ENCODE data around the gene ANKS4B.

ANKS4B gene, protein sequence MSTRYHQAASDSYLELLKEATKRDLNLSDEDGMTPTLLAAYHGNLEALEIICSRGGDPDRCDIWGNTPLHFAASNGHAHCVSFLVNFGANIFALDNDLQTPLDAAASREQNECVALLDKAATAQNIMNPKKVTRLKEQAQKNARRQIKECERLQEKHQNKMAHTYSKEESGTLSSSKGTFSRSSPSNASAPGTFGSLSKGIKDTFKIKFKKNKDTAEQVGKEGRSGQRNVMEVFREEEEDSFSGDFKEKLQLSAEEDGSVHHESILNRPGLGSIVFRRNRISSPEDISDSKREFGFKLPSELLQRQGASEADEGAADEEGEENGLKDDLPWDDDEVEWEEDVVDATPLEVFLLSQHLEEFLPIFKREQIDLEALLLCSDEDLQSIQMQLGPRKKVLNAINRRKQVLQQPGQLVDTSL

DNA sequence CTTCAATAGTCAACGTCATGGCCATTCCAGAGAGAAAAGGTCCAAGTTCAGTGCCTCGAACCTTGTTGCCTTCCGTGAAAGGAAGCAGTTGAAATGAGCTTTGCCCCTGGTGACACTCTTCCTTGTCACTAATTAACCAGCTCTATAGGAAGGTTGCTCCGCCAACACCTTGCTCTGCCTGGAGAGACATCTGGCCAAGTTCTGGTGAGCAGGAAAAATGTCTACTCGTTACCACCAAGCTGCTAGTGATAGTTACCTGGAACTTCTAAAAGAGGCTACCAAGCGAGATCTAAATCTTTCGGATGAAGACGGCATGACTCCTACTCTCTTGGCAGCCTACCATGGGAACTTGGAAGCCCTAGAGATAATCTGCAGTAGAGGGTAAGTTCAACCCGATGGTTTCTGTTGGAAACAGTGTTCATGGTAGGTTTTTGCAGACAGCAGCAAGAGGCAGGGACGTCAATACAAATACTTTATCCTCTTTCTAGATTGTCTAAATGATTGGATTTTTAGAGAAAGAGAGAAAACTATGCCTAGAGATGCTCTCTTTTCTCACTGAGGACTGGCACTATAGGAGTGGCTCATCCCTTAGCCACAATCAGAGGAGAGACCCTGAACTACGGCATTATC, at the start of gene ANKS4B:
Gene ANKS4B (plus strand): TSS at position 179 of the 630 bp plus-strand sequence. CDS start 39 bp downstream, at position 218.
- TF ChIP-seq, protein P1, sequence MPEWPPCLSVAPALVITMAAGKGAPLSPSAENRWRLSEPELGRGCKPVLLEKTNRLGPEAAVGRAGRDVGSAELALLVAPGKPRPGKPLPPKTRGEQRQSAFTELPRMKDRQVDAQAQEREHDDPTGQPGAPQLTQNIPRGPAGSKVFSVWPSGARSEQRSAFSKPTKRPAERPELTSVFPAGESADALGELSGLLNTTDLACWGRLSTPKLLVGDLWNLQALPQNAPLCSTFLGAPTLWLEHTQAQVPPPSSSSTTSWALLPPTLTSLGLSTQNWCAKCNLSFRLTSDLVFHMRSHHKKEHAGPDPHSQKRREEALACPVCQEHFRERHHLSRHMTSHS (tag by site-specific recombination; IDR thresholded peaks at IDR 0.05), result no peak
- H3K9me3 ChIP-seq (ENCODE audit: control insufficient read depth, insufficient read depth, low read depth, low read length), result no peaks in the 10 kb centered on the region
- CTCF ChIA-PET, result interaction anchor here (0.7 kb wide), 1 partner anchor 103 kb away, joined by 3 read pairs; no protein-coding TSS in a partner anchor
- POLR2A ChIA-PET, result no interaction called here
- no peak within 1 kb of the TSS for H3K4me3 ChIP-seq (ENCODE audit: low read depth, low read length)
- H3K36me3 ChIP-seq (ENCODE audit: control insufficient read depth in 2 of 2, insufficient read depth in 1 of 2, low read length in 2 of 2), result no peaks in the 10 kb centered on the region
- H3K4me1 ChIP-seq (ENCODE audit: control insufficient read depth, insufficient read depth, low read length), result no peaks in the 10 kb centered on the region
- no peak within 1 kb of the TSS for H3K27ac ChIP-seq (ENCODE audit: extremely low read depth, low read depth, low read length)

DNA sequence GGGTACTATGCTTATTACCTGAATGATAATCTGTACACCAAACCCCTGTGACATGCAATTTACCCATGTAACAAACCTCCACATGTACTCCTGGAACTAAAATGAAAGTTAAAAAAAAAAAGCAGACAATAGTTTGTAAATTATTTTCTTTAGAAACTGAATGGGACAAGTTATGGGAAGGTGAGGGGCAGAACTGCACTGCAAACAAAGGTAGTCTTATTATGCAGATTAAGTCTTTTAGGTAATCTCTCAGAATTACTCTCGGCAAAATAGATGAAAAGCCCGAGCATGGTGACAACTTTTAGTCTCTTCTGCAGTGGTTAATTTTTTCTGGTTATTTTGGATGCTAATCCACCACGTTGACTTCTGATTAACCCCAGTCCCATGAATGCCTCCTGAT, 49.5 kb upstream of the ANKS4B start:
- Histone ChIP-seq H3K27ac (ENCODE audit: extremely low read depth, low read depth, low read length) (no peak overlapping the region), H3K36me3 (ENCODE audit: control insufficient read depth in 2 of 2, insufficient read depth in 1 of 2, low read length in 2 of 2) (peaks cover 0 to 25% of the 10 kb centered on the region in 2 experiments; a peak in 1 of 3 replicates), H3K9me3 (ENCODE audit: control insufficient read depth, insufficient read depth, low read depth, low read length) (no peaks in the 10 kb centered on the region), H3K4me3 (ENCODE audit: low read depth, low read length) (no peak overlapping the region), H3K4me1 (ENCODE audit: control insufficient read depth, insufficient read depth, low read length) (no peaks in the 10 kb centered on the region)
- CTCF ChIA-PET, result no interaction called here
- TF ChIP-seq ZNF654 (tag by site-specific recombination; IDR thresholded peaks at IDR 0.05; ENCODE audit: low read depth) (no peak), ZNF140 (tag by site-specific recombination; IDR thresholded peaks at IDR 0.05) (no peak), ZNF530 (tag by site-specific recombination; IDR thresholded peaks at IDR 0.05; ENCODE audit: low read depth) (peak; percentile 99), ZNF169 (tag by site-specific recombination; IDR thresholded peaks at IDR 0.05) (no peak)
- TF ChIP-seq, protein P2, sequence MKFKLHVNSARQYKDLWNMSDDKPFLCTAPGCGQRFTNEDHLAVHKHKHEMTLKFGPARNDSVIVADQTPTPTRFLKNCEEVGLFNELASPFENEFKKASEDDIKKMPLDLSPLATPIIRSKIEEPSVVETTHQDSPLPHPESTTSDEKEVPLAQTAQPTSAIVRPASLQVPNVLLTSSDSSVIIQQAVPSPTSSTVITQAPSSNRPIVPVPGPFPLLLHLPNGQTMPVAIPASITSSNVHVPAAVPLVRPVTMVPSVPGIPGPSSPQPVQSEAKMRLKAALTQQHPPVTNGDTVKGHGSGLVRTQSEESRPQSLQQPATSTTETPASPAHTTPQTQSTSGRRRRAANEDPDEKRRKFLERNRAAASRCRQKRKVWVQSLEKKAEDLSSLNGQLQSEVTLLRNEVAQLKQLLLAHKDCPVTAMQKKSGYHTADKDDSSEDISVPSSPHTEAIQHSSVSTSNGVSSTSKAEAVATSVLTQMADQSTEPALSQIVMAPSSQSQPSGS (tag by site-specific recombination; IDR thresholded peaks at IDR 0.05; ENCODE audit: low read depth), result no peak
- TF ChIP-seq, protein P3, sequence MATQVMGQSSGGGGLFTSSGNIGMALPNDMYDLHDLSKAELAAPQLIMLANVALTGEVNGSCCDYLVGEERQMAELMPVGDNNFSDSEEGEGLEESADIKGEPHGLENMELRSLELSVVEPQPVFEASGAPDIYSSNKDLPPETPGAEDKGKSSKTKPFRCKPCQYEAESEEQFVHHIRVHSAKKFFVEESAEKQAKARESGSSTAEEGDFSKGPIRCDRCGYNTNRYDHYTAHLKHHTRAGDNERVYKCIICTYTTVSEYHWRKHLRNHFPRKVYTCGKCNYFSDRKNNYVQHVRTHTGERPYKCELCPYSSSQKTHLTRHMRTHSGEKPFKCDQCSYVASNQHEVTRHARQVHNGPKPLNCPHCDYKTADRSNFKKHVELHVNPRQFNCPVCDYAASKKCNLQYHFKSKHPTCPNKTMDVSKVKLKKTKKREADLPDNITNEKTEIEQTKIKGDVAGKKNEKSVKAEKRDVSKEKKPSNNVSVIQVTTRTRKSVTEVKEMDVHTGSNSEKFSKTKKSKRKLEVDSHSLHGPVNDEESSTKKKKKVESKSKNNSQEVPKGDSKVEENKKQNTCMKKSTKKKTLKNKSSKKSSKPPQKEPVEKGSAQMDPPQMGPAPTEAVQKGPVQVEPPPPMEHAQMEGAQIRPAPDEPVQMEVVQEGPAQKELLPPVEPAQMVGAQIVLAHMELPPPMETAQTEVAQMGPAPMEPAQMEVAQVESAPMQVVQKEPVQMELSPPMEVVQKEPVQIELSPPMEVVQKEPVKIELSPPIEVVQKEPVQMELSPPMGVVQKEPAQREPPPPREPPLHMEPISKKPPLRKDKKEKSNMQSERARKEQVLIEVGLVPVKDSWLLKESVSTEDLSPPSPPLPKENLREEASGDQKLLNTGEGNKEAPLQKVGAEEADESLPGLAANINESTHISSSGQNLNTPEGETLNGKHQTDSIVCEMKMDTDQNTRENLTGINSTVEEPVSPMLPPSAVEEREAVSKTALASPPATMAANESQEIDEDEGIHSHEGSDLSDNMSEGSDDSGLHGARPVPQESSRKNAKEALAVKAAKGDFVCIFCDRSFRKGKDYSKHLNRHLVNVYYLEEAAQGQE (tag by site-specific recombination; IDR thresholded peaks at IDR 0.05), result no peak
- POLR2A ChIA-PET, result no interaction called here

DNA sequence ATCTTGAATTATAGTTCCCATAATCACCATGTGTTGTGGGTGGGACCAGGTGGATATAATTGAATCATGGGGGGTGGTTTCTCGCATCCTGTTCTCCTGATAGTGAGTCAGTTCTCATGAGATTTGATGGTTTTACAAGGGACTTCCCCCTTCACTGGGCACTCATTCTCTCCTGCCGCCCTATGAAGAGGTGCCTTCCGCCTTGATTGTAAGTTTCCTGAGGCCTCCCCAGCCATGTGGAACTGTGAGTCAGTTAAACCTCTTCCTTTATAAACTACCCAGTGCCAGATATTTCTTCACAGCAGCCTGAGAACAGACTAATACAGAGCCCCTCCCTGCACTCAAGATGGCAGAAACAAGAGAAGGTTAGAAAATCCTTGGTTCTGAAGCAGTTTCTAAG, 48.7 kb upstream of the ANKS4B start:
- ChIA-PET POLR2A (interaction anchor here (0.6 kb wide), 1 partner anchor 46 kb away, joined by 9 read pairs; no protein-coding TSS in a partner anchor), CTCF (interaction anchor here (2.0 kb wide), 1 partner anchor 28 kb away, joined by 7 read pairs; no protein-coding TSS in a partner anchor)
- Histone ChIP-seq H3K4me3 (ENCODE audit: low read depth, low read length) (no peak overlapping the region), H3K9me3 (ENCODE audit: control insufficient read depth, insufficient read depth, low read depth, low read length) (no peaks in the 10 kb centered on the region), H3K4me1 (ENCODE audit: control insufficient read depth, insufficient read depth, low read length) (no peaks in the 10 kb centered on the region), H3K27ac (ENCODE audit: extremely low read depth, low read depth, low read length) (no peak overlapping the region), H3K36me3 (ENCODE audit: control insufficient read depth in 2 of 2, insufficient read depth in 1 of 2, low read length in 2 of 2) (peaks cover 0 to 16% of the 10 kb centered on the region in 2 experiments; a peak in 1 of 3 replicates)
- TF ChIP-seq ZBTB17 (tag by site-specific recombination; IDR thresholded peaks at IDR 0.05) (no peak), ZNF341 (tag by site-specific recombination; IDR thresholded peaks at IDR 0.05; ENCODE audit: low read depth) (no peak), ZNF37A (tag by site-specific recombination; IDR thresholded peaks at IDR 0.05) (no peak), ZNF138 (tag by site-specific recombination; IDR thresholded peaks at IDR 0.05; ENCODE audit: borderline replicate concordance) (no peak), HOXA7 (CRISPR knock-in tag; IDR thresholded peaks at IDR 0.05; ENCODE audit: borderline replicate concordance) (no peak), MYNN (tag by site-specific recombination; IDR thresholded peaks at IDR 0.05; ENCODE audit: borderline replicate concordance) (no peak), KLF1 (tag by site-specific recombination; IDR thresholded peaks at IDR 0.05) (no peak)
- TF ChIP-seq, protein P4, sequence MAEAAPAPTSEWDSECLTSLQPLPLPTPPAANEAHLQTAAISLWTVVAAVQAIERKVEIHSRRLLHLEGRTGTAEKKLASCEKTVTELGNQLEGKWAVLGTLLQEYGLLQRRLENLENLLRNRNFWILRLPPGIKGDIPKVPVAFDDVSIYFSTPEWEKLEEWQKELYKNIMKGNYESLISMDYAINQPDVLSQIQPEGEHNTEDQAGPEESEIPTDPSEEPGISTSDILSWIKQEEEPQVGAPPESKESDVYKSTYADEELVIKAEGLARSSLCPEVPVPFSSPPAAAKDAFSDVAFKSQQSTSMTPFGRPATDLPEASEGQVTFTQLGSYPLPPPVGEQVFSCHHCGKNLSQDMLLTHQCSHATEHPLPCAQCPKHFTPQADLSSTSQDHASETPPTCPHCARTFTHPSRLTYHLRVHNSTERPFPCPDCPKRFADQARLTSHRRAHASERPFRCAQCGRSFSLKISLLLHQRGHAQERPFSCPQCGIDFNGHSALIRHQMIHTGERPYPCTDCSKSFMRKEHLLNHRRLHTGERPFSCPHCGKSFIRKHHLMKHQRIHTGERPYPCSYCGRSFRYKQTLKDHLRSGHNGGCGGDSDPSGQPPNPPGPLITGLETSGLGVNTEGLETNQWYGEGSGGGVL (tag by site-specific recombination; IDR thresholded peaks at IDR 0.05), result no peak

All from HEK293 (cell line).